ENCODE results near the gene NUAK2.

The NUAK2 gene

GRCh38 chr1:205316161-205316566 lies 5.4 kb downstream of the NUAK2 start:
- no peak for TF ChIP-seq CTCF (IDR thresholded peaks at IDR 0.05)

GRCh38 chr1:205315008-205315618 lies 6.4 kb downstream of the NUAK2 start:
- TF ChIP-seq CTCF (IDR thresholded peaks at IDR 0.05): no peak

GRCh38 chr1:205313563-205314308 lies 7.8 kb downstream of the NUAK2 start:
- no peak for TF ChIP-seq CTCF (IDR thresholded peaks at IDR 0.05)

- TF ChIP-seq CTCF (IDR thresholded peaks at IDR 0.05): no peak
These were observed 8.5 kb downstream of the NUAK2 start for GRCh38 chr1:205312866-205313562.

- TF ChIP-seq CTCF (IDR thresholded peaks at IDR 0.05): no peak
These were observed 10.4 kb downstream of the NUAK2 start for GRCh38 chr1:205310976-205311704.

GRCh38 chr1:205309741-205310140 lies 11.8 kb downstream of the NUAK2 start:
- no peak for TF ChIP-seq CTCF (IDR thresholded peaks at IDR 0.05)

GRCh38 chr1:205306929-205307566 lies 14.5 kb downstream of the NUAK2 start:
- no peak for TF ChIP-seq CTCF (IDR thresholded peaks at IDR 0.05)
